ENCODE measurements around the gene SYT2.
"Not testable (repeated sequence)": the region's sequence is repeated elsewhere in the genome, so short reads cannot be mapped to it uniquely, and the experiment has no call there.

The SYT2 gene

GRCh38 chr1:202561240-202561639 is 149.0 kb downstream of the SYT2 start:
- DNase-seq (ENCODE audit: extremely low read depth, low read depth), result no peak
- TF ChIP-seq CTCF (IDR thresholded peaks at IDR 0.05; ENCODE audit: low read depth, low read length), result no peak

GRCh38 chr1:202557662-202558061 is 152.6 kb downstream of the SYT2 start:
- not testable (repeated sequence) for DNase-seq (ENCODE audit: extremely low read depth, low read depth)

GRCh38 chr1:202556037-202556436 is 154.2 kb downstream of the SYT2 start:
- DNase-seq (ENCODE audit: extremely low read depth, low read depth), result not testable (repeated sequence)

GRCh38 chr1:202554619-202555018 is 155.6 kb downstream of the SYT2 start:
- not testable (repeated sequence) for DNase-seq (ENCODE audit: extremely low read depth, low read depth)

- TF ChIP-seq CTCF (IDR thresholded peaks at IDR 0.05; ENCODE audit: low read depth, low read length), result no peak
- no peak for DNase-seq (ENCODE audit: extremely low read depth, low read depth)
Observed at GRCh38 chr1:202553560-202554038, 156.7 kb downstream of the SYT2 start.

GRCh38 chr1:202553078-202553477 is 157.2 kb downstream of the SYT2 start:
- not testable (repeated sequence) for DNase-seq (ENCODE audit: extremely low read depth, low read depth)

- DNase-seq (ENCODE audit: extremely low read depth, low read depth), result not testable (repeated sequence)
Observed at GRCh38 chr1:202552615-202553014, 157.6 kb downstream of the SYT2 start.

- no peak for DNase-seq (ENCODE audit: extremely low read depth, low read depth)
- no peak for TF ChIP-seq CTCF (IDR thresholded peaks at IDR 0.05; ENCODE audit: low read depth, low read length)
Observed at GRCh38 chr1:202551683-202552082, 158.6 kb downstream of the SYT2 start.

GRCh38 chr1:202550088-202550487 is 160.2 kb downstream of the SYT2 start:
- not testable (repeated sequence) for DNase-seq (ENCODE audit: extremely low read depth, low read depth)

GRCh38 chr1:202547215-202547614 is 163.0 kb downstream of the SYT2 start:
- no peak for DNase-seq (ENCODE audit: extremely low read depth, low read depth)
- TF ChIP-seq CTCF (IDR thresholded peaks at IDR 0.05; ENCODE audit: low read depth, low read length), result no peak

- not testable (repeated sequence) for DNase-seq (ENCODE audit: extremely low read depth, low read depth)
Observed at GRCh38 chr1:202546796-202547195, 163.5 kb downstream of the SYT2 start.

GRCh38 chr1:202546377-202546776 is 163.9 kb downstream of the SYT2 start:
- DNase-seq (ENCODE audit: extremely low read depth, low read depth), result not testable (repeated sequence)

- not testable (repeated sequence) for DNase-seq (ENCODE audit: extremely low read depth, low read depth)
Observed at GRCh38 chr1:202545647-202546303, 164.5 kb downstream of the SYT2 start.

GRCh38 chr1:202544766-202545449 is 165.3 kb downstream of the SYT2 start:
- not testable (repeated sequence) for DNase-seq (ENCODE audit: extremely low read depth, low read depth)

- not testable (repeated sequence) for DNase-seq (ENCODE audit: extremely low read depth, low read depth)
Observed at GRCh38 chr1:202543537-202543936, 166.7 kb downstream of the SYT2 start.

- not testable (repeated sequence) for DNase-seq (ENCODE audit: extremely low read depth, low read depth)
Observed at GRCh38 chr1:202542415-202542814, 167.8 kb downstream of the SYT2 start.
